IMR-90 (cell line): ENCODE measurements around the gene KLRC3. TPM values are rescaled to one million over a fixed set of nuclear protein-coding genes. Genes with fewer than 3 reads are reported as not detected.
"Not testable (repeated sequence)": the region's sequence is repeated elsewhere in the genome, so short reads cannot be mapped to it uniquely, and the experiment has no call there.

ENCODE experiments used
- ATAC-seq: fragments of 200-7000 bp; cut with Tn5 transposase; 2 replicates; pipeline ENCODE4 v1.9.1; 2020; ENCODE audit warnings: low read depth, mild to moderate bottlenecking, moderate library complexity
- BruUV-seq: library from RNA; stranded (reverse); fragments of 400-500 nt; replicated peaks from 2 replicates; lab custom pipeline; 2021; lab: Mats Ljungman, UMichigan
- CTCF ChIA-PET: fragments of 300-600 bp; formaldehyde crosslinking; extraction: SDS; loops from one replicate; lab custom pipeline; 2021; ENCODE audit warnings: antibody characterized with exemption; lab: Yijun Ruan, JAX
- POLR2A ChIA-PET: fragments of 300-600 bp; sonication (Branson Sonifier 250); formaldehyde crosslinking; loops from one replicate; lab custom pipeline; 2022; ENCODE audit warnings: antibody characterized with exemption; ENCODE audit not compliant: unreplicated experiment; lab: Charles Lee
- DNase-seq: peaks from one replicate; pipeline ENCODE4 v3.0.0; 2013
- H2AFZ ChIP-seq: replicated peaks from 2 replicates; pipeline ENCODE3; 2013; ENCODE audit warnings: low read length, mild to moderate bottlenecking; ENCODE audit not compliant: poor library complexity
- H2AK5ac ChIP-seq: 2 replicates; pipeline ENCODE4 v1.6.1; 2013; ENCODE audit warnings: low read depth, low read length, inconsistent platforms
- H2AK9ac ChIP-seq: replicated peaks from 2 replicates; pipeline ENCODE3; 2013; ENCODE audit warnings: mild to moderate bottlenecking, low read depth, low read length, moderate library complexity; ENCODE audit not compliant: poor library complexity
- H2BK120ac ChIP-seq: 2 replicates; pipeline ENCODE4 v1.6.1; 2013; ENCODE audit warnings: low read depth, low read length, inconsistent platforms
- H2BK15ac ChIP-seq: 3 replicates; pipeline ENCODE4 v1.6.1; 2013; ENCODE audit warnings: low read depth, low read length, inconsistent platforms
- H2BK20ac ChIP-seq: 2 replicates; pipeline ENCODE4 v1.6.1; 2013; ENCODE audit warnings: low read depth, mild to moderate bottlenecking, inconsistent platforms, low read length, moderate library complexity
- H2BK5ac ChIP-seq: 2 replicates; pipeline ENCODE4 v1.6.1; 2013; ENCODE audit warnings: mild to moderate bottlenecking, low read depth, low read length, inconsistent platforms; ENCODE audit not compliant: poor library complexity, severe bottlenecking
- H3K14ac ChIP-seq: replicated peaks from 2 replicates; pipeline ENCODE4 v1.6.1; 2013; ENCODE audit warnings: low read depth, low read length, inconsistent platforms
- H3K18ac ChIP-seq: 2 replicates; pipeline ENCODE4 v1.6.1; 2013; ENCODE audit warnings: low read depth, low read length, control low read depth
- H3K23ac ChIP-seq: 2 replicates; pipeline ENCODE4 v1.6.1; 2013; ENCODE audit warnings: low read depth, low read length, inconsistent platforms
- H3K27ac ChIP-seq: 2 replicates; pipeline ENCODE4 v1.5.1; 2013; ENCODE audit warnings: mild to moderate bottlenecking, control low read depth, low read length; ENCODE audit not compliant: insufficient read depth
- H3K27me3 ChIP-seq: 2 replicates; pipeline ENCODE4 v1.6.1; 2013; ENCODE audit warnings: low read length; ENCODE audit not compliant: control insufficient read depth, insufficient read depth
- H3K36me3 ChIP-seq: 2 replicates; pipeline ENCODE4 v1.6.1; 2013; ENCODE audit warnings: low read length, mixed read lengths; ENCODE audit not compliant: control insufficient read depth, insufficient read depth
- H3K4ac ChIP-seq: 2 replicates; pipeline ENCODE4 v1.6.1; 2013; ENCODE audit warnings: low read depth, low read length, inconsistent platforms
- H3K4me1 ChIP-seq: 2 replicates; pipeline ENCODE4 v1.6.1; 2013; ENCODE audit warnings: low read length, mixed read lengths; ENCODE audit not compliant: control insufficient read depth, insufficient read depth
- H3K4me2 ChIP-seq: 2 replicates; pipeline ENCODE4 v1.6.1; 2013; ENCODE audit warnings: low read depth, mild to moderate bottlenecking, control low read depth, low read length, moderate library complexity
- H3K4me3 ChIP-seq: 2 replicates; pipeline ENCODE4 v1.5.1; 2013; ENCODE audit warnings: low read depth, mild to moderate bottlenecking, control low read depth, low read length, moderate library complexity; ENCODE audit not compliant: insufficient read depth
- H3K56ac ChIP-seq: 2 replicates; pipeline ENCODE4 v1.6.1; 2013; ENCODE audit warnings: low read length, inconsistent platforms; ENCODE audit not compliant: insufficient read depth; ENCODE audit errors: extremely low read depth
- H3K79me1 ChIP-seq, 2 experiments: 2 replicates each; pipeline ENCODE4 v1.6.1; 2013; ENCODE audit warnings: low read length in 2 of 2, inconsistent platforms in 1 of 2, low read depth in 1 of 2
- H3K9ac ChIP-seq: 2 replicates; pipeline ENCODE4 v1.6.1; 2013; ENCODE audit warnings: low read depth, low read length, control low read depth
- H3K9me1 ChIP-seq: 2 replicates; pipeline ENCODE4 v1.6.1; 2013; ENCODE audit warnings: low read length, inconsistent platforms; ENCODE audit not compliant: insufficient read depth
- H3K9me3 ChIP-seq: 2 replicates; pipeline ENCODE4 v1.6.1; 2013; ENCODE audit warnings: low read length; ENCODE audit not compliant: control insufficient read depth, insufficient read depth
- H4K20me1 ChIP-seq: 2 replicates; pipeline ENCODE4 v1.6.1; 2013; ENCODE audit warnings: low read length, inconsistent platforms; ENCODE audit not compliant: insufficient read depth
- H4K5ac ChIP-seq: 2 replicates; pipeline ENCODE4 v1.6.1; 2013; ENCODE audit warnings: mild to moderate bottlenecking, low read depth, low read length, control low read depth
- H4K8ac ChIP-seq, 2 experiments: 2 replicates each; pipeline ENCODE4 v1.6.1; 2013; ENCODE audit warnings: low read depth in 2 of 2, low read length in 2 of 2, control low read depth in 1 of 2, inconsistent platforms in 1 of 2
- H4K91ac ChIP-seq: 2 replicates; pipeline ENCODE4 v1.6.1; 2013; ENCODE audit warnings: low read depth, low read length, inconsistent platforms; ENCODE audit not compliant: insufficient read depth
- ELK1 ChIP-seq: fragments of 150-350 bp; IDR thresholded peaks from 2 replicates; pipeline ENCODE4 v1.6.1; 2016; ENCODE audit warnings: low read depth, mild to moderate bottlenecking, low read length, moderate library complexity, borderline replicate concordance
- USF2 ChIP-seq: fragments of 150-350 bp; IDR thresholded peaks from 2 replicates; pipeline ENCODE4 v1.6.1; 2017; ENCODE audit warnings: mild to moderate bottlenecking, antibody characterized with exemption, low read length, low read depth
- WGBS, 2 experiments: methylation state at CpG; one replicate each; pipeline versions ENCODE4 v1.1.5 to v1.1.7; 2013; ENCODE audit warnings: missing lambda C conversion rate in 2 of 2; ENCODE audit not compliant: insufficient read length in 1 of 2; ENCODE audit errors: extremely low coverage in 2 of 2; 5-methylcytosine and 5-hydroxymethylcytosine counted together
- dilution Hi-C: fragments of 300-500 bp; cut with HindIII; formaldehyde crosslinking; loops from one replicate; pipeline ENCODE4 v1.14.3; 2018; ENCODE audit warnings: low sequenced_read_pairs; ENCODE audit not compliant: unreplicated experiment
- in situ Hi-C: fragments of 300-500 bp; cut with MboI; formaldehyde crosslinking; loops from 3 replicates; pipeline ENCODE4 v1.14.3; 2019; ENCODE audit warnings: low sequenced_read_pairs, inconsistent platforms, mixed read lengths
- intact Hi-C: fragments of 100-400 bp; cut with micrococcal nuclease; formaldehyde crosslinking; loops from 2 replicates; pipeline ENCODE4 v1.10.0; 2022
- polyA plus RNA-seq, 3 experiments: library from polyadenylated mRNA; depleted of rRNA; stranded (reverse); fragments of >200 nt; gene quantifications; 2 replicates each; pipeline ENCODE4 v1.2.3, GENCODE V29; 2012; ENCODE audit warnings: low replicate concordance in 1 of 3
- total RNA-seq: library from RNA; depleted of rRNA; stranded (reverse); fragments of >200 nt; gene quantifications from 2 replicates; pipeline ENCODE4 v1.2.3, GENCODE V29; 2012

The KLRC3 gene
- total and polyA plus RNA-seq, 2 of the 4 experiments (the other 2 are of a cell fraction), result not detected

DNA sequence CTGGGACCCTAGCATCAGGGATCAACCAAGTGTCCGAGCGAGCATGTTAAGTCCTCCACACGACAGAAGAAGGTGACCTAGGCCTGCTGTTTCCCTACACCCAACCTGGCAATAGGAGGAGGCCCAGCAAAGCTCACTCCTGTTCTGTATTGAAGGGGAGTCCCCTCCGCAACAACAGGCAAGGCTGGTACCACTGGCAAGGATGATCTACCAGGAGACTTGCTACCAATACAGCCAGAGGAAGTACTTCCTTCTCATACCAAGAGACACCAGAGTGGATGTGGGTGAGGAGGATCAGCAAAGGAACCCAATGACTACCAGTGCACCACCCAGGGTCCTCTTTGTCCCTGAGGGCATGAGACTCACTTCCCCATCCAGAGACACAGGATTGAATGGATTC is 27.8 kb upstream of the KLRC3 start:
- Histone ChIP-seq H3K27me3 (no peaks in the 10 kb centered on the region), H3K27ac (no peak overlapping the region), H2AK9ac (no peak overlapping the region), H3K14ac (no peak overlapping the region), H3K36me3 (no peaks in the 10 kb centered on the region), H3K56ac (no peak overlapping the region), H4K20me1 (no peaks in the 10 kb centered on the region), H3K9ac (no peak overlapping the region), H2BK5ac (no peak overlapping the region), H4K8ac (no peak overlapping the region), H4K5ac (no peak overlapping the region), H3K4me2 (no peak overlapping the region), H2AK5ac (no peak overlapping the region), H3K9me3 (no peaks in the 10 kb centered on the region), H3K79me1 (no peaks in the 10 kb centered on the region), H2AFZ (no peak overlapping the region), H3K4ac (no peak overlapping the region), H4K91ac (no peak overlapping the region), H3K4me1 (no peaks in the 10 kb centered on the region), H3K9me1 (no peaks in the 10 kb centered on the region), H3K18ac (no peak overlapping the region), H3K4me3 (no peak overlapping the region), H3K23ac (no peak overlapping the region), H2BK120ac (no peak overlapping the region), H2BK20ac (no peak overlapping the region), H2BK15ac (no peak overlapping the region)
- ChIA-PET CTCF (no interaction called here), POLR2A (no interaction called here)
- ATAC-seq, result no peak
- TF ChIP-seq ELK1 (no peak), USF2 (no peak)
- in situ Hi-C loops (no loop called here), dilution Hi-C loops (no loop called here), intact Hi-C loops (no loop called here)
- BruUV-seq, result no TSS peak
- no peak for DNase-seq
- no CpG with 5 or more reads among the region's 4 CpGs for WGBS, 2 experiments

DNA sequence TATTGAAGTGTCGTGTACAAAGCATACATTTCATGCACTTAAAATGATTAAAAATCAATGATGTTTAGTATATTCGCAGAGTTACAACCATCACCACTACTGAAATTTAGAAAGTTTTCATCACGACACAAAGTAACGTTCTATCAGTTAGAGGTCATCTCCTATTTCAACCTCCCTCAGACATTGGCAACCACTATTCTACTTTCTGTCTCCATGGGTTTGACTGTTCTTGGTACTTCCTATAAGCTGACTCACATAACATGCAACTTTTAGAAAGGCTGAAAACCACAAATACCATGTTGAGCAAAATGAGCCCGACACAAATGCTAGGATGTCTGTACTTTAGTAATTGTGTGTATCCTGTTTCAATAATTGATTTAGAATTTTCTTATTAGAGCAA is 25.7 kb upstream of the KLRC3 start:
- H3K79me1 ChIP-seq, H3K27ac ChIP-seq, BruUV-seq, intact Hi-C loops, H3K23ac ChIP-seq, H4K5ac ChIP-seq, ATAC-seq, H4K8ac ChIP-seq, H3K18ac ChIP-seq, H3K9ac ChIP-seq, CTCF ChIA-PET, H2AFZ ChIP-seq, H2AK9ac ChIP-seq, DNase-seq, H3K14ac ChIP-seq, H3K4ac ChIP-seq, H2AK5ac ChIP-seq, H2BK15ac ChIP-seq, H4K20me1 ChIP-seq, H2BK120ac ChIP-seq, H3K56ac ChIP-seq, H2BK20ac ChIP-seq, H3K4me3 ChIP-seq, POLR2A ChIA-PET, H3K4me1 ChIP-seq, H3K9me3 ChIP-seq, H3K9me1 ChIP-seq, H2BK5ac ChIP-seq, in situ Hi-C loops, H3K27me3 ChIP-seq, H3K36me3 ChIP-seq, H4K91ac ChIP-seq, dilution Hi-C loops, H3K4me2 ChIP-seq: not testable (repeated sequence)
- WGBS, 2 experiments, result no CpG with 5 or more reads among the region's 5 CpGs
